ENCODE measurements around the gene HAGHL. TPM values are rescaled to one million over a fixed set of nuclear protein-coding genes. Genes with fewer than 3 reads are reported as not detected.
"Not testable (repeated sequence)": the region's sequence is repeated elsewhere in the genome, so short reads cannot be mapped to it uniquely, and the experiment has no call there.

HAGHL gene
- total and polyA plus RNA-seq, 2 donors from 2014 or later: 7.5 to 18.0 TPM

DNA sequence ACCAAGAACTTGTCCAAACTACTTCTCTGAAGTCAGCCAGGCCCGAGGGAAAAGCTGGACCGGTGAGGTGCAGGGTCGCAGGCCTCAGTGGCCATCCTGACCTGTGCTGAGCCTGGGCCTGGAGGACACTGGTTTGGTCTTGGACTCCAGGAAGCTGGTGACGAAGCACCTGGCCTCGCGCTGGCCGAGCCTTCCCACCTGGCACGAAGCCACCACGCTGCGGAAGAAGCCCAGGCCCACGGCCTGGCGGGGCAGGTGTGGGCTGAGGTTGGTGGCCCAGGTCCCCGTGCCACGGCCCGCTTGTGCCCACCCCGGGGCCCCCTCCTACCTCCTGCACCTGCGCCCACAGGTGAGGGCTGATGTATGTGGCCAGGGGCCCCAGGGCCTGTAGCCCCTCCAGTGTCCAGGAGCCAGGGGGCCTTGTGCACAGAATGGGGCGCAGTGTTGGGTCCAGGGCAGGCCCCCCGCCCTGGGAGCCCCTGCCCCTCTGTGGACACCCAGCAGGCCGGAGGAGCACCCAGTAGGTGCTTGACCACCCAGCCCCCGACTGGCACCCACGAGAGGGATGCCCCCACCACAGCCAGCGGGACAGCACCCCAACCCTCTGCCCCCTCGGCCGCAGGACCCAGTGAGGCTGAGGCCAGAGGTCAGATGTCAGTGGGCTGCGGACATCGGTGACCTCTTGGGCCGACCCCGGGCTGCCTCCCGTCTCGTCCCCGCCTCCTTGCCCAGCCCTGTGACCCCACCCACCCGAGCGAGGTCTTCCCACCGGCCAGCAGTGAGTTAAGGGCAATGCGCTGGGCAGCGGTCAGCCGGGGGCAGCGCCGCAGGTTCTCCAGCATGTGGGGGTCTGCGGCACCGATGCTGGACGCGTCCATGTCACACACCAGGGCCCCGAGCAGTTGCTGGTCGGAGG is 47.4 kb downstream of the HAGHL start:
- H3K27me3 ChIP-seq (ENCODE audit: control insufficient read depth, insufficient read depth, low read length): no peaks in the 10 kb centered on the region
- FAIRE-seq (no peak), DNase-seq (no peak)
- H3K4me3 ChIP-seq (ENCODE audit: low read length in 3 of 3): no peak overlapping the region
- no peaks in the 10 kb centered on the region for H3K36me3 ChIP-seq (ENCODE audit: control insufficient read depth in 2 of 3, insufficient read depth in 3 of 3, low read length in 3 of 3)
- no peaks in the 10 kb centered on the region for H3K4me1 ChIP-seq (ENCODE audit: control insufficient read depth in 2 of 3, insufficient read depth in 2 of 3, low read depth in 1 of 3, low read length in 3 of 3)
- intact Hi-C loops (cut with DNase I): no loop called here
- no peak overlapping the region for H3K9ac ChIP-seq (ENCODE audit: low read length in 3 of 3)
- no peaks in the 10 kb centered on the region for H3K9me3 ChIP-seq (ENCODE audit: control insufficient read depth in 2 of 3, insufficient read depth in 1 of 3, low read length in 3 of 3)
- H3K27ac ChIP-seq (ENCODE audit: low read depth in 2 of 2, low read length in 2 of 2): no peak overlapping the region
- TF ChIP-seq, protein P1, sequence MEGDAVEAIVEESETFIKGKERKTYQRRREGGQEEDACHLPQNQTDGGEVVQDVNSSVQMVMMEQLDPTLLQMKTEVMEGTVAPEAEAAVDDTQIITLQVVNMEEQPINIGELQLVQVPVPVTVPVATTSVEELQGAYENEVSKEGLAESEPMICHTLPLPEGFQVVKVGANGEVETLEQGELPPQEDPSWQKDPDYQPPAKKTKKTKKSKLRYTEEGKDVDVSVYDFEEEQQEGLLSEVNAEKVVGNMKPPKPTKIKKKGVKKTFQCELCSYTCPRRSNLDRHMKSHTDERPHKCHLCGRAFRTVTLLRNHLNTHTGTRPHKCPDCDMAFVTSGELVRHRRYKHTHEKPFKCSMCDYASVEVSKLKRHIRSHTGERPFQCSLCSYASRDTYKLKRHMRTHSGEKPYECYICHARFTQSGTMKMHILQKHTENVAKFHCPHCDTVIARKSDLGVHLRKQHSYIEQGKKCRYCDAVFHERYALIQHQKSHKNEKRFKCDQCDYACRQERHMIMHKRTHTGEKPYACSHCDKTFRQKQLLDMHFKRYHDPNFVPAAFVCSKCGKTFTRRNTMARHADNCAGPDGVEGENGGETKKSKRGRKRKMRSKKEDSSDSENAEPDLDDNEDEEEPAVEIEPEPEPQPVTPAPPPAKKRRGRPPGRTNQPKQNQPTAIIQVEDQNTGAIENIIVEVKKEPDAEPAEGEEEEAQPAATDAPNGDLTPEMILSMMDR (IDR thresholded peaks at IDR 0.05; ENCODE audit: borderline replicate concordance, extremely low read depth, insufficient read depth): no peak

DNA sequence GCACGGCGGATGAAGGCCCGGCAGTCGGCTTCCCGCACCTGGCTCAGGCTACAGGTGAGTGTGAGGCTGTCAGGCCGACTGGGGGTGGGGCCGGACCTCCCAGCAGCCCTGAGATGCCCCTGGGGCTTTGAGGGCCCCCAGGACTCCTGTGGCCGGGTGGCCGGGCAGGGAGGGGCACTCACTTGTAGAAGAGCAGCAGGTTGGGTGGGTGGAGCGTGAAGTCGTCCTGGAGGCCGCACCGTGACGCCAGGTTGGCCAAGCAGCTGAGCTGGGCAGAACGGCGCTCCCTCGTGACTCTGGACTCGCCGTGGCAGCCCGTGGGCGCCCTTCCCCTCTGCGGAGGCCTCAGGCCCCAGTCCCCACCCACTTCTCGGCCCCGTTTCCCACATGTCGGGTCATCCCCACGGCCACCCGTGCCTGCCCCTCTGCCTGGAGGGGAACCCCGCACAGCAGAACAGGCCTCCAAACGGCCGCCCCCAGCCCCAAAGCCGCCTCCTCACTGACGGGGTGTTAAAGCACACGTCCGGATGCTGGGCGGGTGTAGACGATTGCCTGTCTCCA is 48.4 kb downstream of the HAGHL start:
- H3K9ac ChIP-seq (ENCODE audit: low read length in 3 of 3): no peak overlapping the region
- H3K27ac ChIP-seq (ENCODE audit: low read depth in 2 of 2, low read length in 2 of 2): no peak overlapping the region
- H3K36me3 ChIP-seq (ENCODE audit: control insufficient read depth in 2 of 3, insufficient read depth in 3 of 3, low read length in 3 of 3): no peaks in the 10 kb centered on the region
- TF ChIP-seq, protein P1 (IDR thresholded peaks at IDR 0.05; ENCODE audit: borderline replicate concordance, extremely low read depth, insufficient read depth): no peak
- no peak overlapping the region for H3K4me3 ChIP-seq (ENCODE audit: low read length in 3 of 3)
- H3K9me3 ChIP-seq (ENCODE audit: control insufficient read depth in 2 of 3, insufficient read depth in 1 of 3, low read length in 3 of 3): no peaks in the 10 kb centered on the region
- no peaks in the 10 kb centered on the region for H3K4me1 ChIP-seq (ENCODE audit: control insufficient read depth in 2 of 3, insufficient read depth in 2 of 3, low read depth in 1 of 3, low read length in 3 of 3)
- no peaks in the 10 kb centered on the region for H3K27me3 ChIP-seq (ENCODE audit: control insufficient read depth, insufficient read depth, low read length)
- no peak for FAIRE-seq
- intact Hi-C loops (cut with DNase I): no loop called here
- DNase-seq: no peak

DNA sequence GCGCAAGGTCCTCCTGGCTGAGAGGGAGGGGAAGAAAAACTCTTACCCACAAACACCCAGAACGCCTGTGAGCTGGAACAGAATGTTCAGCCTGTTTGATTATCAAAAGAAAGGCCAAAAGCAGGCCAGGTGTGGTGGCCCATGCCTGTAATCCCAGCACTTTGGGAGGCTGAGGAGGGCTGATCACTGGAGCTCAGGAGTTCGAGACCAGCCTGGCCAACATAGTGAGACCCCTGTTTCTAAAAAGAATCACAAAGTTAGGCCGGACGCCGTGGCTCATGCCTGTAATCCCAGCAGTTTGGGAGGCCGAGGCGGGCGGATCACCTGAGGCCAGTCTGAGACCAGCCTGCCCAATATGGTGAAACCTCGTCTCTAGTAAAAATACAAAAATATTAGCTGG is 49.4 kb downstream of the HAGHL start:
- H3K4me1 ChIP-seq (ENCODE audit: control insufficient read depth in 2 of 3, insufficient read depth in 2 of 3, low read depth in 1 of 3, low read length in 3 of 3); FAIRE-seq; H3K9ac ChIP-seq (ENCODE audit: low read length in 3 of 3); H3K36me3 ChIP-seq (ENCODE audit: control insufficient read depth in 2 of 3, insufficient read depth in 3 of 3, low read length in 3 of 3); H3K9me3 ChIP-seq (ENCODE audit: control insufficient read depth in 2 of 3, insufficient read depth in 1 of 3, low read length in 3 of 3); intact Hi-C loops (cut with DNase I); H3K4me3 ChIP-seq (ENCODE audit: low read length in 3 of 3); DNase-seq; H3K27me3 ChIP-seq (ENCODE audit: control insufficient read depth, insufficient read depth, low read length); H3K27ac ChIP-seq (ENCODE audit: low read depth in 2 of 2, low read length in 2 of 2): not testable (repeated sequence)

DNA sequence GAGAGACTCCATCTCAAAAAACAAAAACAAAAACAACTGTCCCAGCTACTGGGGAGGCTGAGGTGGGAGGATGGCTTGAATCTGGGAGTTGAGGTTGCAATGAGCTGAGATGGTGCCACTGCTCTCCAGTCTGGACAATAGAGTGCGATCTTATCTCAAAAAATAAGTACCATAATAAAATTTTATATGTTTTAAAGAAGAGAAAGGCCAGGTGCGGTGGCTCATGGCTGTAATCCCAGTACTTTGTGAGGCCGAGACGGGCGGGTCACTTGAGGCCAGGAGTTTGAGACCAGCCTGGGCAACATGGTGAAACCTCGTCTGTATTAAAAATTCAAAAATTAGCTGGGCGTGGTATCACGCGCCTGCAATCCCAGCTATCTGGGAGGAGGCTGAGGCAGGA is 49.9 kb downstream of the HAGHL start:
- TF ChIP-seq, protein P1 (IDR thresholded peaks at IDR 0.05; ENCODE audit: borderline replicate concordance, extremely low read depth, insufficient read depth): no peak
- no peak overlapping the region for H3K27ac ChIP-seq (ENCODE audit: low read depth in 2 of 2, low read length in 2 of 2)
- intact Hi-C loops (cut with DNase I): no loop called here
- DNase-seq (no peak), FAIRE-seq (no peak)
- no peak overlapping the region for H3K4me3 ChIP-seq (ENCODE audit: low read length in 3 of 3)
- H3K9me3 ChIP-seq (ENCODE audit: control insufficient read depth in 2 of 3, insufficient read depth in 1 of 3, low read length in 3 of 3): no peaks in the 10 kb centered on the region
- H3K27me3 ChIP-seq (ENCODE audit: control insufficient read depth, insufficient read depth, low read length): no peaks in the 10 kb centered on the region
- H3K4me1 ChIP-seq (ENCODE audit: control insufficient read depth in 2 of 3, insufficient read depth in 2 of 3, low read depth in 1 of 3, low read length in 3 of 3): no peaks in the 10 kb centered on the region
- no peak overlapping the region for H3K9ac ChIP-seq (ENCODE audit: low read length in 3 of 3)
- H3K36me3 ChIP-seq (ENCODE audit: control insufficient read depth in 2 of 3, insufficient read depth in 3 of 3, low read length in 3 of 3): no peaks in the 10 kb centered on the region
